HepG2 (cell line): ENCODE results near the gene CES3. TPM values are rescaled to one million over a fixed set of nuclear protein-coding genes. Genes with fewer than 3 reads are reported as not detected.

Experiments used
- AGO2 ChIP-seq: fragments of 200-400 bp; formaldehyde crosslinking; optimal IDR thresholded peaks from 2 replicates; pipeline ENCODE3; 2017; ENCODE audit warnings: mild to moderate bottlenecking, low read depth, low read length, moderate library complexity
- FOXO1 ChIP-seq: sonication (generic); formaldehyde crosslinking; IDR thresholded peaks from 2 replicates; pipeline ENCODE4 v1.4.0; 2020; ENCODE audit warnings: missing genetic modification reagents
- HMGXB3 ChIP-seq: sonication (generic); formaldehyde crosslinking; IDR thresholded peaks from 2 replicates; pipeline ENCODE4 v1.4.0; 2020; ENCODE audit warnings: missing genetic modification reagents, borderline replicate concordance
- MAZ ChIP-seq, 2 experiments: sonication (generic) in 1 of 2; formaldehyde crosslinking in 1 of 2; IDR thresholded peaks; 2 replicates each; pipeline versions ENCODE4 v1.5.0 to v1.6.1; 2012 to 2020; ENCODE audit warnings: low read depth in 2 of 2, mild to moderate bottlenecking in 2 of 2, borderline replicate concordance in 1 of 2, improper control_type of control experiment in 1 of 2, low read length in 1 of 2, missing genetic modification reagents in 1 of 2, moderate library complexity in 1 of 2
- RARG ChIP-seq: sonication (generic); formaldehyde crosslinking; IDR thresholded peaks from 2 replicates; pipeline ENCODE4 v1.4.0; 2020; ENCODE audit warnings: low read depth, mild to moderate bottlenecking, missing genetic modification reagents
- UBTF ChIP-seq: sonication (generic); formaldehyde crosslinking; IDR thresholded peaks from 2 replicates; pipeline ENCODE4 v1.4.0; 2020; ENCODE audit warnings: mild to moderate bottlenecking, missing genetic modification reagents
- ZEB1 ChIP-seq: IDR thresholded peaks from 2 replicates; pipeline ENCODE4 v1.6.1; 2012; ENCODE audit warnings: mild to moderate bottlenecking, low read depth, inconsistent platforms; ENCODE audit not compliant: insufficient replicate concordance
- ZNF121 ChIP-seq: sonication (generic); formaldehyde crosslinking; IDR thresholded peaks from 2 replicates; pipeline ENCODE4 v1.5.0; 2020; ENCODE audit warnings: mild to moderate bottlenecking, missing genetic modification reagents
- ZNF160 ChIP-seq: sonication (generic); formaldehyde crosslinking; IDR thresholded peaks from 2 replicates; pipeline ENCODE4 v1.8.0; 2022; ENCODE audit warnings: mild to moderate bottlenecking, inconsistent platforms, missing genetic modification reagents
- ZNF33B ChIP-seq: sonication (generic); formaldehyde crosslinking; IDR thresholded peaks from 2 replicates; pipeline ENCODE4 v1.5.1; 2020; ENCODE audit warnings: mild to moderate bottlenecking, missing genetic modification reagents
- ZNF354B ChIP-seq: sonication (generic); formaldehyde crosslinking; IDR thresholded peaks from 2 replicates; pipeline ENCODE4 v1.8.0; 2022; ENCODE audit warnings: mild to moderate bottlenecking, missing genetic modification reagents
- ZNF644 ChIP-seq: IDR thresholded peaks from 2 replicates; pipeline ENCODE4 v1.6.1; 2016; ENCODE audit warnings: low read depth
- polyA plus RNA-seq, 8 experiments: library from polyadenylated mRNA; depleted of rRNA in 3 of 8; stranded (reverse) in 7 of 8; unstranded in 1 of 8; fragments of >200 nt; fragmentation: Illumina TruSeq in 4 of 8; extraction: Trizol in 4 of 8; gene quantifications; 2 replicates each; pipeline versions ENCODE4 v1.2.1 to v1.2.3, GENCODE V29; 2011 to 2016; ENCODE audit warnings: low read depth in 4 of 8, missing spikeins in 1 of 8, mixed read lengths in 1 of 8; ENCODE audit not compliant: insufficient read depth in 1 of 8
- total RNA-seq, 5 experiments: library from RNA; depleted of rRNA; stranded (reverse); fragments of >200 nt; fragmentation: Illumina TruSeq; extraction: Trizol; gene quantifications; 2 replicates each; pipeline ENCODE4 v1.2.3, GENCODE V29; 2016; ENCODE audit warnings: low read depth in 1 of 5
- TF ChIP-seq, protein P1 (sequence below): sonication (generic); formaldehyde crosslinking; IDR thresholded peaks from 2 replicates; pipeline ENCODE4 v1.4.0; 2020; ENCODE audit warnings: mild to moderate bottlenecking, missing genetic modification reagents
- TF ChIP-seq, protein P2 (sequence below): sonication (generic); formaldehyde crosslinking; IDR thresholded peaks from 2 replicates; pipeline ENCODE4 v1.5.0; 2020; ENCODE audit warnings: mild to moderate bottlenecking, missing genetic modification reagents
- TF ChIP-seq, protein P3 (sequence below): sonication (generic); formaldehyde crosslinking; IDR thresholded peaks from 2 replicates; pipeline ENCODE4 v1.4.0; 2020; ENCODE audit warnings: missing genetic modification reagents, borderline replicate concordance

CES3 gene
- total and polyA plus RNA-seq, 2 of the 13 experiments (the other 11 are each of a cell fraction or from before 2014, with no cell fraction given) = 6.6 to 17.4 TPM

DNA sequence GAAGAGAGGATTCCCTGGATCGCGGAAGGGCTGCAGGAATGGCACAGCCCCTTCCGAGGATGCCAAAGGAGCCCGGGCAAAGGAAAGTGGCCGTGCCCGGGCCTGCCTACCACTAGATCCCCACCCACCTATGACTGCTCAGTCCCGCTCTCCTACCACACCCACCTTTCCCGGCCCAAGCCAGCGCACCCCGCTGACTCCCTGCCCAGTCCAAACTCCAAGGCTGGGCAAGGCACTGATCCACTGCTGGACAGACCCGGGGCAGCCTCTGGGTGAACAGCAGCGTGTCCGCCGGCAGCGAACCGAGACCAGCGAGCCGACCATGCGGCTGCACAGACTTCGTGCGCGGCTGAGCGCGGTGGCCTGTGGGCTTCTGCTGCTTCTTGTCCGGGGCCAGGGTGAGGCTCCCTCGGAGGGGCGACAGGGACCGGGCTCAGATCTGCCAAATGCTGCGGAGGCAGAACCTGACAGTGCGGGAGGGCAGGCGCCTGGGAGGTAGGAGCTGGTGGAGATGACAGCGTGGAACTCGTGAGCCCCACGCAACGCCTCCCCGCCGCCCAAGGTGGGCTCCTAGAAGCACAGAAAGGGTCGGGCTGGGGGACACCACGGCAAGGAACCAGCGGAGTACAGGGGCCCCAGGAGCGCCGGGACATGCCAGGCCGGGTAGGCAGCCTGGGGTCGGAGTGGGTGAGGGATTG is 25.6 kb upstream of the CES3 start, which contains the start of gene CES2 (continued):
- TF ChIP-seq HMGXB3 (peak; percentile 86; the same call in 1 of the 2 replicates), ZNF33B (CRISPR knock-in tag) (peak; percentile 96), ZNF644 (0 out of 2 replicates have a peak, but pooled peaks have one; percentile 33), UBTF (CRISPR knock-in tag) (peak; percentile 96), ZEB1 (no peak), AGO2 (peak; percentile 90), ZNF121 (peak; percentile 87), ZNF160 (CRISPR knock-in tag) (peak; percentile 95), FOXO1 (0 out of 2 replicates have a peak, but pooled peaks have one; percentile 16), MAZ (IDR thresholded peaks at IDR 0.05; ENCODE audit: borderline replicate concordance, low read depth, low read length) (peak; percentile 66; the same call in 1 of the 2 replicates), MAZ (CRISPR knock-in tag; IDR thresholded peaks at IDR 0.05; ENCODE audit: low read depth) (peak; percentile 53; the same call in 1 of the 2 replicates), RARG (CRISPR knock-in tag) (no peak), ZNF354B (0 out of 2 replicates have a peak, but pooled peaks have one; percentile 57)
- TF ChIP-seq, protein P1, sequence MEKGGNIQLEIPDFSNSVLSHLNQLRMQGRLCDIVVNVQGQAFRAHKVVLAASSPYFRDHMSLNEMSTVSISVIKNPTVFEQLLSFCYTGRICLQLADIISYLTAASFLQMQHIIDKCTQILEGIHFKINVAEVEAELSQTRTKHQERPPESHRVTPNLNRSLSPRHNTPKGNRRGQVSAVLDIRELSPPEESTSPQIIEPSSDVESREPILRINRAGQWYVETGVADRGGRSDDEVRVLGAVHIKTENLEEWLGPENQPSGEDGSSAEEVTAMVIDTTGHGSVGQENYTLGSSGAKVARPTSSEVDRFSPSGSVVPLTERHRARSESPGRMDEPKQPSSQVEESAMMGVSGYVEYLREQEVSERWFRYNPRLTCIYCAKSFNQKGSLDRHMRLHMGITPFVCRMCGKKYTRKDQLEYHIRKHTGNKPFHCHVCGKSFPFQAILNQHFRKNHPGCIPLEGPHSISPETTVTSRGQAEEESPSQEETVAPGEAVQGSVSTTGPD (CRISPR knock-in tag) = no peak
- TF ChIP-seq, protein P2, sequence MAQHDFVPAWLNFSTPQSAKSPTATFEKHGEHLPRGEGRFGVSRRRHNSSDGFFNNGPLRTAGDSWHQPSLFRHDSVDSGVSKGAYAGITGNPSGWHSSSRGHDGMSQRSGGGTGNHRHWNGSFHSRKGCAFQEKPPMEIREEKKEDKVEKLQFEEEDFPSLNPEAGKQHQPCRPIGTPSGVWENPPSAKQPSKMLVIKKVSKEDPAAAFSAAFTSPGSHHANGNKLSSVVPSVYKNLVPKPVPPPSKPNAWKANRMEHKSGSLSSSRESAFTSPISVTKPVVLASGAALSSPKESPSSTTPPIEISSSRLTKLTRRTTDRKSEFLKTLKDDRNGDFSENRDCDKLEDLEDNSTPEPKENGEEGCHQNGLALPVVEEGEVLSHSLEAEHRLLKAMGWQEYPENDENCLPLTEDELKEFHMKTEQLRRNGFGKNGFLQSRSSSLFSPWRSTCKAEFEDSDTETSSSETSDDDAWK (CRISPR knock-in tag) = no peak
- TF ChIP-seq, protein P3, sequence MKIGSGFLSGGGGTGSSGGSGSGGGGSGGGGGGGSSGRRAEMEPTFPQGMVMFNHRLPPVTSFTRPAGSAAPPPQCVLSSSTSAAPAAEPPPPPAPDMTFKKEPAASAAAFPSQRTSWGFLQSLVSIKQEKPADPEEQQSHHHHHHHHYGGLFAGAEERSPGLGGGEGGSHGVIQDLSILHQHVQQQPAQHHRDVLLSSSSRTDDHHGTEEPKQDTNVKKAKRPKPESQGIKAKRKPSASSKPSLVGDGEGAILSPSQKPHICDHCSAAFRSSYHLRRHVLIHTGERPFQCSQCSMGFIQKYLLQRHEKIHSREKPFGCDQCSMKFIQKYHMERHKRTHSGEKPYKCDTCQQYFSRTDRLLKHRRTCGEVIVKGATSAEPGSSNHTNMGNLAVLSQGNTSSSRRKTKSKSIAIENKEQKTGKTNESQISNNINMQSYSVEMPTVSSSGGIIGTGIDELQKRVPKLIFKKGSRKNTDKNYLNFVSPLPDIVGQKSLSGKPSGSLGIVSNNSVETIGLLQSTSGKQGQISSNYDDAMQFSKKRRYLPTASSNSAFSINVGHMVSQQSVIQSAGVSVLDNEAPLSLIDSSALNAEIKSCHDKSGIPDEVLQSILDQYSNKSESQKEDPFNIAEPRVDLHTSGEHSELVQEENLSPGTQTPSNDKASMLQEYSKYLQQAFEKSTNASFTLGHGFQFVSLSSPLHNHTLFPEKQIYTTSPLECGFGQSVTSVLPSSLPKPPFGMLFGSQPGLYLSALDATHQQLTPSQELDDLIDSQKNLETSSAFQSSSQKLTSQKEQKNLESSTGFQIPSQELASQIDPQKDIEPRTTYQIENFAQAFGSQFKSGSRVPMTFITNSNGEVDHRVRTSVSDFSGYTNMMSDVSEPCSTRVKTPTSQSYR (CRISPR knock-in tag) = no peak
